Measurements from ENCODE around the gene BRD3OS.

GRCh38 chr9:134041649-134041962, 16.3 kb downstream of the BRD3OS start:
- TF ChIP-seq EZH2 (IDR thresholded peaks at IDR 0.05; ENCODE audit: borderline replicate concordance, insufficient read depth, low read depth, low read length, poor library complexity, severe bottlenecking): no peak
- no peak for TF ChIP-seq CTCF (IDR thresholded peaks at IDR 0.05)
